ENCODE data around the gene MAD1L1. TPM values are rescaled to one million over a fixed set of nuclear protein-coding genes. Genes with fewer than 3 reads are reported as not detected.

The MAD1L1 gene
- total and polyA plus RNA-seq, 8 donors, result 12.8 to 469 (median 27.3) TPM

- H3K4me3 ChIP-seq, result no peak overlapping the region
Observed at GRCh38 chr7:2230882-2231281, 1.9 kb downstream of the MAD1L1 start.

GRCh38 chr7:2230226-2230625, 2.5 kb downstream of the MAD1L1 start:
- 93 to 96% (median 94%) methylated on average over 7 to 8 of the region's 8 CpGs for WGBS, 5 donors
- intact Hi-C loops (cut with DNase I; ENCODE audit: low total_unique reads), result no loop called here
- Histone ChIP-seq H3K27me3 (no peaks in the 10 kb centered on the region), H3K4me1 (peaks cover 11 to 35% (median 31%) of the 10 kb centered on the region in 4 donors), H3K27ac (no peak overlapping the region), H3K9me3 (no peaks in the 10 kb centered on the region), H3K4me3 (no peak overlapping the region), H3K36me3 (peaks cover 25 to 60% (median 58%) of the 10 kb centered on the region in 4 donors)
- DNase-seq, result no peak
- TF ChIP-seq POLR2AphosphoS5 (IDR thresholded peaks at IDR 0.05) (no peak), CTCF (IDR thresholded peaks at IDR 0.05) (no peak), POLR2A (IDR thresholded peaks at IDR 0.05) (no peak), EP300 (IDR thresholded peaks at IDR 0.05) (no peak)

More at GRCh38 chr7:2230882-2231281, 1.9 kb downstream of the MAD1L1 start:
- 77 to 83% (median 82%) methylated on average over 9 of the region's 9 CpGs for WGBS, 5 donors
- Histone ChIP-seq H3K27me3 (no peaks in the 10 kb centered on the region), H3K27ac (no peak overlapping the region), H3K36me3 (peaks cover 21 to 59% (median 56%) of the 10 kb centered on the region in 4 donors), H3K4me1 (peaks cover 11 to 35% (median 31%) of the 10 kb centered on the region in 4 donors), H3K9me3 (no peaks in the 10 kb centered on the region)
- TF ChIP-seq POLR2A (IDR thresholded peaks at IDR 0.05), result no peak
- no peak for TF ChIP-seq POLR2AphosphoS5 (IDR thresholded peaks at IDR 0.05)
- no peak for TF ChIP-seq CTCF (IDR thresholded peaks at IDR 0.05)
- no peak for TF ChIP-seq EP300 (IDR thresholded peaks at IDR 0.05)
- intact Hi-C loops (cut with DNase I; ENCODE audit: low total_unique reads), result no loop called here
- DNase-seq, result no peak

- H3K36me3 ChIP-seq, result peaks cover 17 to 60% (median 58%) of the 10 kb centered on the region in 4 donors
- 92 to 97% (median 96%) methylated on average over 6 to 7 of the region's 7 CpGs for WGBS, 5 donors
- intact Hi-C loops (cut with DNase I; ENCODE audit: low total_unique reads), result loop anchor here (10.0 kb wide), 1 partner anchor 125 kb away; no protein-coding TSS in a partner anchor
- H3K27me3 ChIP-seq, result no peaks in the 10 kb centered on the region
- H3K4me1 ChIP-seq, result peaks cover 11 to 35% (median 31%) of the 10 kb centered on the region in 4 donors
- H3K27ac ChIP-seq, result no peak overlapping the region
- no peaks in the 10 kb centered on the region for H3K9me3 ChIP-seq
- DNase-seq, result no peak
- no peak overlapping the region for H3K4me3 ChIP-seq
- no peak for TF ChIP-seq EP300 (IDR thresholded peaks at IDR 0.05)
- no peak for TF ChIP-seq POLR2AphosphoS5 (IDR thresholded peaks at IDR 0.05)
- no peak for TF ChIP-seq POLR2A (IDR thresholded peaks at IDR 0.05)
- no peak for TF ChIP-seq CTCF (IDR thresholded peaks at IDR 0.05)
Observed at GRCh38 chr7:2229467-2229866, 3.3 kb downstream of the MAD1L1 start.

- WGBS, 5 donors, result 85 to 90% (median 88%) methylated on average over 8 of the region's 8 CpGs
- no peak for TF ChIP-seq EP300 (IDR thresholded peaks at IDR 0.05)
- TF ChIP-seq POLR2A (IDR thresholded peaks at IDR 0.05), result no peak
- TF ChIP-seq POLR2AphosphoS5 (IDR thresholded peaks at IDR 0.05), result no peak
- no peak for TF ChIP-seq CTCF (IDR thresholded peaks at IDR 0.05)
- Histone ChIP-seq H3K4me1 (peaks cover 11 to 35% (median 30%) of the 10 kb centered on the region in 4 donors), H3K4me3 (no peak overlapping the region), H3K27ac (no peak overlapping the region), H3K9me3 (no peaks in the 10 kb centered on the region), H3K27me3 (no peaks in the 10 kb centered on the region), H3K36me3 (peaks cover 15 to 63% (median 59%) of the 10 kb centered on the region in 4 donors)
- intact Hi-C loops (cut with DNase I; ENCODE audit: low total_unique reads), result loop anchor here (10.0 kb wide), 1 partner anchor 124 kb away; no protein-coding TSS in a partner anchor
- no peak for DNase-seq
Observed at GRCh38 chr7:2228921-2229320, 3.8 kb downstream of the MAD1L1 start.
